DMS 273 treated with DMSO at 0.1 percent for 48 hours (cell line): ENCODE measurements around the gene LOC101059915.

ENCODE experiments used
- DNase-seq: peaks from one replicate; lab custom pipeline; 2025; lab: John Stamatoyannopoulos, UW

LOC101059915 gene

GRCh38 chrX:71667328-71668247, at the start of gene LOC101059915:
LOC101059915 (plus strand) TSS chrX:71667546.
- DNase-seq, result no peak

- no peak for DNase-seq
These were observed 49.6 kb upstream of the LOC101059915 start for GRCh38 chrX:71617742-71618141.

GRCh38 chrX:71618303-71618721, 49.0 kb upstream of the LOC101059915 start, which contains the start of gene CXCR3:
CXCR3 (minus strand) TSS chrX:71618511; CDS start chrX:71618449, 62 bp downstream.
- DNase-seq, result no peak

DNA sequence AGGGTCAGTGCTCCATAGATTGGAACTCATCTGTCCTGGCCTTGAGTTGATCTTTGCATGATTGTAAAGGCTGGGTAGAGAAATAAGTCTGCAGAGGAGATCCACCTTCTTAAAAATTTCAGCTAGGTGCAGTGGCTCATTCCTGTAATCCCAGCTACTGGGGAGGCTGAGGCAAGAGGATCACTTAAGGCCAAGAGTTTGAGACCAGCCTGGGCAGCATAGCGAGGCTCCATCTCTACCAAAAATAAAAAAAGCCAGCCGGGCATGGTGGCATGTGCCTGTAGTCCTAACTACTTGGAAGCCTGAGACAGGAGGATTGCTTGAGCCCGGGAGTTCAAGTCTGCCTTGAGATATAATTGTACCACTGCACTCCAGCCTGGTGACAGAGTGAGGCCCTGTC, 48.6 kb upstream of the LOC101059915 start:
- no peak for DNase-seq

DNA sequence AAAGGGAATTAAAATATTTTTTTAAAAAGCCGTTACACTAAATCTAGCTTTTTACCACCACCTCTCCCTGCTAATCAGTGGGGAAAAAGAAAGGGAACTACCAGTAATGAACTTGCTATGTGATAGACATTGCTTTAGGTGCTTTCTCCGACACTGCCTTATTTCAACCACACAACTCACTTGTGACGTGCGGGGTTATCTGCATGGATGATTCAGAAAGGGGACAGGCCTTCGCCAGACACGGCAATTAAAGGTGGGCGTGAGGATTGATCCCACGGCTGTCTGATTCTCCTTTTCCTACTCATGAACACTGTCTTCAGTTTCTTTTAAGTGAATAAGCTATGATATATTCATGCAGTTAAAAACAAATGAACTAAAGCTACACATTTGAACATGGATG, 48.2 kb upstream of the LOC101059915 start:
- DNase-seq, result no peak

GRCh38 chrX:71619986-71620385, 47.4 kb upstream of the LOC101059915 start:
- DNase-seq, result no peak

DNA sequence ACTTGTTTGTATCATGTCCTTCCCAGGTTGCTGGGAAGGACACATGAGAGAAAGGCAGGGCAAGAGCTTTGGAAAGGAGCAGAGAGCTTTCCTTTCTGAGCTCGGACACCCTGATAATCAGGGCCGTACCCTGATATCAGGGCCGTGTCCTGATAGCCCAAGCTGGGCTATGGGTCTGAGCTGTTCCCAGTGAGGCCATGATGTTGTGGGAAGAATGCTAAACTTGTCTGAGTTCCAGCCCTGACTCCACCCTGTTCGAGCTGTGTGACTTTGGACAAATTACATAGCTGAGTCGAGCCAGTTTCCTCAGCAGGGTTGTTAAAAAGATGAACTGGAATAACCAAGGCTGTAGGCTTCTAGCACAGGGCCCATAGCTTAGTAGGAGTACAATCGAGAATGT, 45.7 kb upstream of the LOC101059915 start:
- no peak for DNase-seq

GRCh38 chrX:71622032-71622575, 45.2 kb upstream of the LOC101059915 start:
- no peak for DNase-seq

- no peak for DNase-seq
These were observed 44.5 kb upstream of the LOC101059915 start for GRCh38 chrX:71622576-71623450.

GRCh38 chrX:71623714-71624113, 43.6 kb upstream of the LOC101059915 start:
- DNase-seq, result no peak

- no peak for DNase-seq
These were observed 41.9 kb upstream of the LOC101059915 start for GRCh38 chrX:71625471-71625870.

DNA sequence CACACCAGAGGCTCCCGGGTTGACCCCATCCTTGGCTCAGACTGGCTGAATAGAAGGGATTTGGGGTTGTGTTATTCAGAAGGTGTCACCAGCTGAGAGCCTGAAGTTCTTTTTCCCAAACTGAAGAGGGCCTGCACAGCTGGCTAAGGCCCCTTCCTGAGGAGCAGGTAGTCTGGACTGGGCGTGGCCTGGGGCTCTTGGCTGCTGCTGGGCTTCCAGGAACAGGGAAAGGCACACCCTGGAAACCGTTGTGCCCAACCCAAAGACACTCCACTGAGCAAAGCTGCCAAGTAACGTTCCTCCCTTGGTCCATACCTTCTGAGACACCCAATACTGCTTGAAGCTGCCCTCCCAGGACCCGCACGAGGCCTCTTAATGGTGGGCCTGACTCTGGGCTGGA, 40.8 kb upstream of the LOC101059915 start:
- DNase-seq, result no peak

GRCh38 chrX:71627588-71628404, 39.5 kb upstream of the LOC101059915 start:
- DNase-seq, result no peak

DNA sequence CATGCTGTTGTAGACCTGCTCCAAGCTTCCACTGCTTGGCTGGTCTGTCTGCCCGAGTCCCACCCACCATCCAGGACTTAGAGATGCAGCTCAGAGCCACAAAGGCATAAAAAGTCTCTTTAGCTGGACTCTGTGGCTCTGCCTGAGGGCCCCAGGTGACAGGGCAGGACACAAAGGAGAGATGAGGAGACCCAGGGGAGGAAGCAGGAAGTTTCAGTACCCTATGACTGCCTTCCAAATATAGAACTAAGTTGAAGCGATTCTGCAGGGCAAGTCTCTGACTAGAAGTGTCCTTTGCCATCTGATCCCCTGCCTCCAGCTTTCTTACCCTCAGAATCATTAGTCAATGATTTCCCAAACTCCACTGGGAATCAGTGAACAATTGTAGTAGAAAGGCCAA, 37.9 kb upstream of the LOC101059915 start:
- DNase-seq, result no peak

- no peak for DNase-seq
These were observed 34.3 kb upstream of the LOC101059915 start for GRCh38 chrX:71632923-71633657.

DNA sequence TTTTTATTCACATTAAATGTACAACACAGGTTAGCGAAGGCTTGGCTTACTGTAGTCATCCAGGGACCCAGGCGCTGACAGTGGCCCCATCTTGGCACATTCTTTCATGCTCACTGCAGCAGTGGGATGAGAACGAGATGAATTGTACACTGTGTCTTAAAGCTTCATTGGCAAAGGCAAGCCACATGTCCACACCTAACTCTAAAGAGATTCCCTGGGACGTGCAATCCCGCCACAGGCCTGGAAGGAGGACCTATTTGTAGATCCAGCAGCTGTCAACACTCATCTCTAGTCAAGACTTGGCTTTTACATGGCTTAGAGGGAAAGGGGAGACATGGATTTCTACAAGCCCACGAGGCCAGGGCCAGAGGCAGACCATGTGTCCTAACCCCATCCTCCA, 33.0 kb upstream of the LOC101059915 start:
- no peak for DNase-seq

GRCh38 chrX:71636438-71637252, 30.7 kb upstream of the LOC101059915 start:
- peak; percentile 16 for DNase-seq

GRCh38 chrX:71637253-71637618, 30.1 kb upstream of the LOC101059915 start:
- DNase-seq, result no peak

DNA sequence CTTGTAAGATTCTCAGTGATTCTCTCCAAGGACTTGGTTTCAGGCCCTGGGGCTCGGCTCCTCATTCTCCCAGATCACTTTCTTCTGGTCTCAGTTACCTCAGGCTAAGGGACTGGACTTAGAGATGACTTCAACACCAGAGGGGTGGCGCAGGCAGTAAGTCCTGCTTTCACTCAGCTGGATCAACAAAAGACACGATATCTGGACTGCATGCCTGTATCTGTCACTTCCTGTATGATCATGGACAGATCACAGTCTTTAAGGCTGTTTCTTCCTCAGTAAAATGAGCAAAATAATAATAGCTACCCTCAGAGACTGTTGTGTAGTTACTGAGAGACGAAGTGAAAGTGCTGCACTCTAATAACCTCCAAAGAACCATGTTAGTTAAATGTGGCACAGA, 29.5 kb upstream of the LOC101059915 start:
- no peak for DNase-seq

GRCh38 chrX:71638409-71638808, 28.9 kb upstream of the LOC101059915 start:
- DNase-seq, result no peak
